NCI-H1105 treated with DMSO at 0.1 percent for 48 hours (cell line): ENCODE results near the gene KDM3B.
"Not testable (repeated sequence)": the region's sequence is repeated elsewhere in the genome, so short reads cannot be mapped to it uniquely, and the experiment has no call there.

Experiments used
- DNase-seq: peaks from one replicate; lab custom pipeline; 2025; lab: John Stamatoyannopoulos, UW

KDM3B gene

GRCh38 chr5:138389911-138390310 is 37.4 kb downstream of the KDM3B start:
- not testable (repeated sequence) for DNase-seq

GRCh38 chr5:138391859-138392386 is 39.4 kb downstream of the KDM3B start:
- no peak for DNase-seq

GRCh38 chr5:138402640-138403039 is 50.2 kb downstream of the KDM3B start:
- no peak for DNase-seq

GRCh38 chr5:138408023-138408422 is 55.5 kb downstream of the KDM3B start:
- no peak for DNase-seq

GRCh38 chr5:138410996-138411640 is 58.6 kb downstream of the KDM3B start:
- peak; percentile 3 for DNase-seq

- DNase-seq: no peak
These were observed 66.0 kb downstream of the KDM3B start for GRCh38 chr5:138418444-138418843.

- no peak for DNase-seq
These were observed 72.6 kb downstream of the KDM3B start for GRCh38 chr5:138425079-138425478.

GRCh38 chr5:138435943-138436342 is 83.5 kb downstream of the KDM3B start:
- no peak for DNase-seq

- no peak for DNase-seq
These were observed 85.7 kb downstream of the KDM3B start for GRCh38 chr5:138438003-138438723.

GRCh38 chr5:138438724-138439476 is 86.4 kb downstream of the KDM3B start, which contains the start of gene REEP2:
Gene REEP2 (plus strand): TSS chr5:138439057. CDS start chr5:138439209, 152 bp downstream.
- peak; percentile 48 for DNase-seq

- no peak for DNase-seq
These were observed 87.1 kb downstream of the KDM3B start for GRCh38 chr5:138439477-138440158.

- DNase-seq: no peak
These were observed 87.9 kb downstream of the KDM3B start for GRCh38 chr5:138440159-138441073.

- no peak for DNase-seq
These were observed 88.7 kb downstream of the KDM3B start for GRCh38 chr5:138441221-138441620.

- DNase-seq: no peak
These were observed 91.7 kb downstream of the KDM3B start for GRCh38 chr5:138444078-138444773.

GRCh38 chr5:138444774-138445546 is 92.5 kb downstream of the KDM3B start:
- DNase-seq: no peak

GRCh38 chr5:138445547-138446271 is 93.2 kb downstream of the KDM3B start:
- DNase-seq: no peak

GRCh38 chr5:138448070-138448469 is 95.6 kb downstream of the KDM3B start:
- DNase-seq: no peak

- no peak for DNase-seq
These were observed 96.3 kb downstream of the KDM3B start for GRCh38 chr5:138448481-138449398.
